Vagina (tissue), 2 donors: ENCODE data around the gene CCDC117.

Experiments
- POLR2A ChIP-seq, 2 donors: fragments of 450-650 bp; IDR thresholded peaks; one replicate each; pipeline ENCODE4 v1.6.1; 2017; ENCODE audit warnings: antibody characterized with exemption in 2 of 2, mild to moderate bottlenecking in 2 of 2, moderate library complexity in 2 of 2
- TF ChIP-seq, protein P1 (sequence below), 3 experiments: fragments of 450-650 bp in 2 of 3; fragments of 200-600 bp in 1 of 3; sonication (generic) in 1 of 3; IDR thresholded peaks; one replicate each; pipeline ENCODE4 v1.5.1; 2017 to 2019; ENCODE audit warnings: antibody characterized with exemption in 3 of 3, mild to moderate bottlenecking in 2 of 3, moderate library complexity in 2 of 3

DNA sequence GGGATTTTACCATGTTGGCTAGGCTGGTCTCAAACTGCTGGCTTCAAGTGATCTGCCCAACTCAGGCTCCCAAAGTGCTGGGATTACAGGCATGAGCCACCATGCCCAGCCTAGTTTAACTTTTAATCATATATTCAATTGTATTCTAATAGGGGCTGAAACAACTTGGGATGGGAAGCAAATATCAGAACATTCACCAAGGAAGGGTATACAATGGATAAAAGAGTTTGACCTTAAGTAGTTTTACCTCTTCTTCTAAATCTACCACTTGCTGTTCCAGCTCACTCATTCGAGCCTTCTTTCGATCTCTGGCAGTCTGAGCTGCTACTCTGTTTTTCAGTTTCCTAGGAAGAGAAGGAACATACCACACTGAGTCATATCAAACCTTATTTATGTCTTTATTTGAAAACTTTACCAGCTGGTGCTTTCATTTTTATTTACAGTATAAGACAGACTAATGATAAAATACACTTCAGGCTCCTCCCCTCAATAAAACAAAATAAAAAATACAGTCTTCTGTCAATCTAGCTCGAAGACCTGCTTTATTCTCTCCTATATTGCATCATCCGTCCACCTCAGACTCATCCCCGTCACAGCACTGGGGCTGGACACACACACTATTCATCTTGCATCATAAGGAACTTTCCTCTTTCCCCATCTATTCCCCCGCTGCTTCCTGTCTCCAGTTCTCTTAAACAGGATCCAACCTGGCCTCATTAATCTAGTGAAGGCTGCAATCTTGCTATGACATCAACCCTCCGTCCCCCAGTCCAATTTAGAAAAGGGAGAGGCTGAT is 26.5 kb downstream of the CCDC117 start:
- TF ChIP-seq, protein P1, sequence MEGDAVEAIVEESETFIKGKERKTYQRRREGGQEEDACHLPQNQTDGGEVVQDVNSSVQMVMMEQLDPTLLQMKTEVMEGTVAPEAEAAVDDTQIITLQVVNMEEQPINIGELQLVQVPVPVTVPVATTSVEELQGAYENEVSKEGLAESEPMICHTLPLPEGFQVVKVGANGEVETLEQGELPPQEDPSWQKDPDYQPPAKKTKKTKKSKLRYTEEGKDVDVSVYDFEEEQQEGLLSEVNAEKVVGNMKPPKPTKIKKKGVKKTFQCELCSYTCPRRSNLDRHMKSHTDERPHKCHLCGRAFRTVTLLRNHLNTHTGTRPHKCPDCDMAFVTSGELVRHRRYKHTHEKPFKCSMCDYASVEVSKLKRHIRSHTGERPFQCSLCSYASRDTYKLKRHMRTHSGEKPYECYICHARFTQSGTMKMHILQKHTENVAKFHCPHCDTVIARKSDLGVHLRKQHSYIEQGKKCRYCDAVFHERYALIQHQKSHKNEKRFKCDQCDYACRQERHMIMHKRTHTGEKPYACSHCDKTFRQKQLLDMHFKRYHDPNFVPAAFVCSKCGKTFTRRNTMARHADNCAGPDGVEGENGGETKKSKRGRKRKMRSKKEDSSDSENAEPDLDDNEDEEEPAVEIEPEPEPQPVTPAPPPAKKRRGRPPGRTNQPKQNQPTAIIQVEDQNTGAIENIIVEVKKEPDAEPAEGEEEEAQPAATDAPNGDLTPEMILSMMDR (IDR thresholded peaks at IDR 0.05): no peak
- TF ChIP-seq POLR2A (IDR thresholded peaks at IDR 0.05): peak in 1 of 2 donors; percentile 83
